ENCODE results near the gene PPEF1.
"Not testable (repeated sequence)": the region's sequence is repeated elsewhere in the genome, so short reads cannot be mapped to it uniquely, and the experiment has no call there.

DNA sequence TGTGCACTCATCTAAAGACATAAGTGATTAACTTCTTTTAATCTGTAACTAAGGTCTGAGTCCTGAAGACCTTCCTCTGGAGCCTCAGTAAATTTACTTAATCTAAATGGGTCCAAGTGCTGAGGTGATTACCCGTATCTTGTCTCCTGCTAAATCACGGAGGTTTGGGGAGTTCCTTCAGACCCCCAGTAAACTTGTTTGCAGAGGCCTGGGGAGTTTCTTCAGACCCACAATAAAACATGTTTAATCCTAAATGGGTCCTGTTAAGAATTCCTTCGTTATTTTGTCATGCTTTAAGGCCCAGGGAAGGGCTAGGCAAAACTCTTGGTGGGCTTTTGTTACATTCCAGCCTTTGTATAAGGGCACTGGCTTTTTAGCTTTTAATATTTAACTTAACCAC, 140.5 kb downstream of the PPEF1 start:
- TF ChIP-seq POLR2A (IDR thresholded peaks at IDR 0.05); POLR2AphosphoS5 (IDR thresholded peaks at IDR 0.05); EP300 (IDR thresholded peaks at IDR 0.05; ENCODE audit: low read depth): not testable (repeated sequence)
- TF ChIP-seq, protein P1, sequence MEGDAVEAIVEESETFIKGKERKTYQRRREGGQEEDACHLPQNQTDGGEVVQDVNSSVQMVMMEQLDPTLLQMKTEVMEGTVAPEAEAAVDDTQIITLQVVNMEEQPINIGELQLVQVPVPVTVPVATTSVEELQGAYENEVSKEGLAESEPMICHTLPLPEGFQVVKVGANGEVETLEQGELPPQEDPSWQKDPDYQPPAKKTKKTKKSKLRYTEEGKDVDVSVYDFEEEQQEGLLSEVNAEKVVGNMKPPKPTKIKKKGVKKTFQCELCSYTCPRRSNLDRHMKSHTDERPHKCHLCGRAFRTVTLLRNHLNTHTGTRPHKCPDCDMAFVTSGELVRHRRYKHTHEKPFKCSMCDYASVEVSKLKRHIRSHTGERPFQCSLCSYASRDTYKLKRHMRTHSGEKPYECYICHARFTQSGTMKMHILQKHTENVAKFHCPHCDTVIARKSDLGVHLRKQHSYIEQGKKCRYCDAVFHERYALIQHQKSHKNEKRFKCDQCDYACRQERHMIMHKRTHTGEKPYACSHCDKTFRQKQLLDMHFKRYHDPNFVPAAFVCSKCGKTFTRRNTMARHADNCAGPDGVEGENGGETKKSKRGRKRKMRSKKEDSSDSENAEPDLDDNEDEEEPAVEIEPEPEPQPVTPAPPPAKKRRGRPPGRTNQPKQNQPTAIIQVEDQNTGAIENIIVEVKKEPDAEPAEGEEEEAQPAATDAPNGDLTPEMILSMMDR (IDR thresholded peaks at IDR 0.05), result not testable (repeated sequence)
